HG02763 (cell line): Measurements from ENCODE around the gene CASQ2.
"Not testable (repeated sequence)": the region's sequence is repeated elsewhere in the genome, so short reads cannot be mapped to it uniquely, and the experiment has no call there.

Experiments used
- ATAC-seq: cut with Tn5 transposase; IDR thresholded peaks from one replicate; pipeline ENCODE4 v1.9.1; 2021; ENCODE audit warnings: mild to moderate bottlenecking, moderate library complexity; ENCODE audit not compliant: unreplicated experiment

The CASQ2 gene

GRCh38 chr1:115781343-115781742 lies 12.8 kb upstream of the CASQ2 start:
- no peak for ATAC-seq

GRCh38 chr1:115780655-115781054 lies 12.1 kb upstream of the CASQ2 start:
- not testable (repeated sequence) for ATAC-seq

GRCh38 chr1:115779075-115779474 lies 10.6 kb upstream of the CASQ2 start:
- ATAC-seq, result not testable (repeated sequence)

GRCh38 chr1:115771847-115772457 lies 3.4 kb upstream of the CASQ2 start:
- peak; percentile 77 for ATAC-seq

GRCh38 chr1:115771094-115771846 lies 2.8 kb upstream of the CASQ2 start:
- no peak for ATAC-seq

- ATAC-seq, result no peak
Measured at GRCh38 chr1:115767403-115767802, 1.1 kb downstream of the CASQ2 start.

GRCh38 chr1:115765091-115765490 lies 3.4 kb downstream of the CASQ2 start:
- ATAC-seq, result no peak

- no peak for ATAC-seq
Measured at GRCh38 chr1:115764541-115764940, 4.0 kb downstream of the CASQ2 start.

- ATAC-seq, result no peak
Measured at GRCh38 chr1:115762779-115763178, 5.7 kb downstream of the CASQ2 start.

GRCh38 chr1:115761601-115762302 lies 6.8 kb downstream of the CASQ2 start:
- ATAC-seq, result no peak

GRCh38 chr1:115757856-115758255 lies 10.7 kb downstream of the CASQ2 start:
- no peak for ATAC-seq

- no peak for ATAC-seq
Measured at GRCh38 chr1:115757326-115757725, 11.2 kb downstream of the CASQ2 start.

- no peak for ATAC-seq
Measured at GRCh38 chr1:115755456-115756370, 12.8 kb downstream of the CASQ2 start.

- ATAC-seq, result no peak
Measured at GRCh38 chr1:115753830-115754229, 14.7 kb downstream of the CASQ2 start.

- ATAC-seq, result no peak
Measured at GRCh38 chr1:115753361-115753760, 15.2 kb downstream of the CASQ2 start.

GRCh38 chr1:115748401-115749150 lies 19.9 kb downstream of the CASQ2 start:
- ATAC-seq, result no peak

- no peak for ATAC-seq
Measured at GRCh38 chr1:115746021-115746690, 22.4 kb downstream of the CASQ2 start.

GRCh38 chr1:115744646-115745275 lies 23.8 kb downstream of the CASQ2 start:
- no peak for ATAC-seq

GRCh38 chr1:115740811-115741210 lies 27.7 kb downstream of the CASQ2 start:
- ATAC-seq, result no peak
